C4-2B (cell line): ENCODE results near the gene FBXO36.

ENCODE experiments used
- H3K27ac ChIP-seq: fragments of 450-650 bp; 2 replicates; pipeline ENCODE4 v1.5.1; 2017
- CTCF ChIP-seq: fragments of 450-650 bp; conservative IDR thresholded peaks from 2 replicates; pipeline ENCODE4 v1.5.1; 2017; ENCODE audit warnings: mild to moderate bottlenecking
- ZFX ChIP-seq: fragments of 450-650 bp; IDR thresholded peaks from 2 replicates; pipeline ENCODE4 v1.6.1; 2017

Gene FBXO36

GRCh38 chr2:230018153-230018552 lies 95.8 kb downstream of the FBXO36 start:
- TF ChIP-seq CTCF (no peak), ZFX (no peak)
- no peak overlapping the region for H3K27ac ChIP-seq

GRCh38 chr2:230019742-230020141 lies 97.4 kb downstream of the FBXO36 start:
- no peak overlapping the region for H3K27ac ChIP-seq
- TF ChIP-seq ZFX (no peak), CTCF (no peak)

GRCh38 chr2:230023313-230023712 lies 101.0 kb downstream of the FBXO36 start:
- no peak overlapping the region for H3K27ac ChIP-seq
- TF ChIP-seq ZFX (no peak), CTCF (no peak)

- no peak for TF ChIP-seq CTCF
- TF ChIP-seq ZFX = no peak
- H3K27ac ChIP-seq = no peak overlapping the region
Observed at GRCh38 chr2:230042195-230042594, 119.9 kb downstream of the FBXO36 start.

GRCh38 chr2:230043025-230043424 lies 120.7 kb downstream of the FBXO36 start:
- no peak overlapping the region for H3K27ac ChIP-seq

GRCh38 chr2:230043461-230043860 lies 121.2 kb downstream of the FBXO36 start:
- H3K27ac ChIP-seq = no peak overlapping the region
- TF ChIP-seq ZFX = no peak
- no peak for TF ChIP-seq CTCF

More at GRCh38 chr2:230043025-230043424, 120.7 kb downstream of the FBXO36 start:
- no peak for TF ChIP-seq CTCF

GRCh38 chr2:230046491-230046890 lies 124.2 kb downstream of the FBXO36 start:
- no peak for TF ChIP-seq CTCF
- no peak for TF ChIP-seq ZFX
- no peak overlapping the region for H3K27ac ChIP-seq
